ENCODE measurements around the gene EYS.

Gene EYS

GRCh38 chr6:64930681-64931080, 776.3 kb downstream of the EYS start:
- no peak for DNase-seq

DNA sequence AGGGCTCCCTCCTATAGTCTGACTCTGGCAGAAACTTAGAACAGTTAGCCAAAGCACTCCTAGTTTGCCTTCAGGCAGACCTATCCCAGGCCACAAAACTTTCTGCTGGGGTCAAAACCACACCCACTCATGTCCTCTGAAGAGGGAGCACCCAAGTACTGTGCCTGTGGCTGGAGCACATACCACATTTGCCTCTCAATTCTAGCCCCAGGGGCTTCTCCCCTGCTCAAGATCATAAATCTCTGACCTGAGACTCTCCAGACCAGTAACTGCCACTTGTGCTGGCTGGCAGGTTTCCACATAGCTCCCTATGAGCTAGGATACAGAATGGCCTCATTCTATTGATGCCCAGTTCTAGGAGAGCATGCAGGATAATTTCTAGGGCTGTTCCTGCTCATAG, 781.0 kb downstream of the EYS start:
- DNase-seq = no peak

DNA sequence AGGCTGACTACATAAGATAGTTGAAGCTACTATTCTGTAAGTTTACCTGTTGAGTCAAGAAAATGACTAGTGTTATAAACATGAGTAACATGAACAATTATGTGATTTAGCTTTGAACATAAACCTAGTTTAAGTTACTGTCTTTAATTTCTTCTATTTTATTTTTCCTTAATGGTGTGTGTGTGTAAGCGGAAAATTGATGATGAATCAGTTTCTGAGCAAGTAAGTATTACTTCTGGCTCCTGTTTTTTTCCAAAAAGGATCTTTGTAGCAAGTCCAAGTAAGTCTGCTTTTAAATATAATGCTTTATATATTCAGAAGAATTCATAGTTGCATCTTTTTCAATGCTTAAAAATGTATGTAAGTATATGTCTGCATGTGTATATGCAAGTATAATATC, 786.8 kb downstream of the EYS start:
- DNase-seq = no peak

DNA sequence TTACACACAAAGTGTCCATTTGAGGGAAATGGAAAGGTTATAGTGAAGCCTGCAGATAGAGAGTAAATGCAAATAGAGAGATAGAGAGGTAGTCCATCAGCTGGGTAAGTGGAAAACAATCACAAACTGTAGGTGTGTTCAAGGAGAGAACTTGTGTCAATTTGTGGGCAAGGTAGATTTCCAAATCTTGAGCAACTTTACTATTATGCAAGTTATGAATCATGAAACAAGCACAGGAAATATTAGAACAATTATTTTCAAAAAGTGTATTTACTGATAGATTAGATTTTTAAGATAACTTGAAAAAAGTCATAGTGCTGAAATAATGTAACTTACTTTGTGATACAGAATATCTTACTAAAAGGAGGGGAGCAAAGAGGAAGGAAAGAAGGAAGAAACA, 792.9 kb downstream of the EYS start:
- DNase-seq = no peak

GRCh38 chr6:64912966-64913365, 794.1 kb downstream of the EYS start:
- no peak for DNase-seq

DNA sequence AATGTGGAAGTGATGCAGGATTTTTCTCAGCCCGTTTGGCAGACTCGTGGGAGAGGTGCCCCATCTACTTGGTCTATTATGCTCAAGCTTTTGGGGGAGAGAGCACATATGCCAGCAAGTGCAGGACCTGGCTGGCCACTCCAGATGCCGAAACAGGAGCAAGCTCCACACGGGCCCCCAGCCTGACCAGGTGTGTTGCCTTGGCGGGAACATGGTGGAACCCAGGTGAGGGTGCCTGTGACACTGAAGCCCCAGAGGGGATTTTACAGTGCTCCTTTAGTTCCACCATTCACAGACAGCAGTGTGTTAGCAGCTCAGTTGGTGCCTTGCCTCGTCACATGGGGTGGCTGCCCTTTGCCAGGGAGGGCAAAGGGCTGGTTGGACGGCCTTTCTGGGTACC, 798.9 kb downstream of the EYS start:
- DNase-seq = no peak

DNA sequence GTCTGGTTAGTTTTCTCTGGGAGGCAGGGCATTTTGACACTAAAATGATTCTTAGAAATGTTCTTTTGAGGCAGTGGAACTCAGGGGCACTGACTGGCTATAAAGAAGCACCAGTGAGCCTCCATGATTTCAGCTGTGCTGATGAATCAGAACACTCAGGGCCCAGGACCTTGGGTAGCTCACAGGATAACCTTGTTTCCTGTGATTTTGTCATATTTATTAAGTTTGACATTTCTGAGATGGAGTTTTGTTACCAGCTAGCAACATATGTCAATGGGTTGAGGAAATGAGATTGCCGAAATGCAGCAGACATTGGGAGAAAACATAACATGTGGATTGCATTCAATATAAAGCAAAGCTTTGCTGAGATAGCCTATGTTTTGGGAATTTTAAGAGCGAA, 802.4 kb downstream of the EYS start:
- no peak for DNase-seq

GRCh38 chr6:64902596-64902995, 804.4 kb downstream of the EYS start:
- DNase-seq = no peak

DNA sequence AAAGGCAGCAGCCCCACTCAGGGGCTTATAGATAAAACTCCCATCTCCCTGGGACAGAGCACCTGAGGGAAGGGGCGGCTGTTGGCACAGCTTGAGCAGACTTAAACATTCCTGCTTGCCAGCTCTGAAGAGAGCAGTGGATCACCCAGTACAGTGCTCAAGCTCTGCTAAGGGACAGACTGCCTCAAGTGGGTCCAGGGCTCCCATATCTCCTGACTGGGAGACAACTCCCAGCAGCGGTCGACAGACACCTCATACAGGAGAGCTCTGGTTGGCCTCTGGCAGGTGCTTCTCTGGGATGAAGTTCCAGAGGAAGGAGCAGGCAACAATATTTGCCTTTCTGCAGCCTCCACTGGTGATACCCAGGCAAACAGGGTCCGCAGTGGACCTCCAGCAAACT, 810.1 kb downstream of the EYS start:
- no peak for DNase-seq

DNA sequence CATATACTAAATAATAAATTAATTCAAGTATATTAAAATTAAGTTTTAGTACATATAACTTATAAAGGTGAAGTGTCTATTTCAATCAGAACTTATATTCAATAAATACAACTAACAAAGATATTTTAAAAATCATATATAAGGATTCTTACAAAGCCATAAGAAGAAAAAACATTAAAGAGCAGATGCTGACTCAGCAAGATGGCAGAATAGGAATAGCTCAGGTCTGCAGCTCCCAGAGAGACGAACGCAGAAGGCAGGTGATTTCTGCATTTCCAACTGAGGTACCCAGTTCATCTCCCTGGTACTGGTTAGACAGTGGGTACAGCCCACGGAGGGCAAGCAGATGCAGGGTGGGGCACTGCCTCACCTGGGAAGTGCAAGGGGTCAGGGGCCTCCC, 811.1 kb downstream of the EYS start:
- no peak for DNase-seq

DNA sequence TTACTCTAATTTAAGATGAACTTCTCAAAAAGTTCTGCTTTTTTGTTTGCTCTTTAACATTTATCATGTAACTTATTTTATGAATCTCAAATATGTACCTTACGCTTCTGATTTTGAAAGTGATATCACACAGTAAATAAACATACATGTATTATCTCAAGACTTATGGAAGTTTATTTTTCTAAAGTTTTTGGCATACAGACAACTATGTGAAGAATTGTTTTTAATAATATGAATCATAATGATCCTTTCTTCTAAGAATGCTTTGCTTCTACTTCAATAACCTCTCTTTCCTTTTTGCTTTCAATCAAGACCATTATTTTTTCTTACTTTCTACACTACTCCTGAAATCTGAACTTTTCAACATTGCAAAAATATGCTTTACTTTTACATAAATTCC, 816.4 kb downstream of the EYS start:
- no peak for DNase-seq

DNA sequence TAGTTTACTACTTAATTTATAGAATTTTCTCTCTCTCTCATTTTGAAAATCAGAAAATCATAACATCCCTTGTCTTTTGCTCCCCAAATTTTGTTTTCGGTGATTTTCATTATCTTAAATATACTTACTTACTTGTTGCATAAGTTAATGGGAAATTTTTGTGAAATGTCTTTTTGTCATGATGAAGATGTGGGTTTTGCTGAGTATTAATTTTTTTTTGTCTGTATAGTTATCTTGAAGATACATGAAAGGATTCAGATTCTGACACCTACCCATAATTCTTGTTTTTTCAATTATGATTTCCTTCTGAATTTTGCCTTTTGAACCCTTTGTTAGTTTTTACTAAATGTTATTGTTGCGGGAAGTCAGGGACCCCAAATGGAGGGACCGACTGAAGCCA, 817.9 kb downstream of the EYS start:
- no peak for DNase-seq

- no peak for DNase-seq
Observed at GRCh38 chr6:64874776-64875175, 832.2 kb downstream of the EYS start.

DNA sequence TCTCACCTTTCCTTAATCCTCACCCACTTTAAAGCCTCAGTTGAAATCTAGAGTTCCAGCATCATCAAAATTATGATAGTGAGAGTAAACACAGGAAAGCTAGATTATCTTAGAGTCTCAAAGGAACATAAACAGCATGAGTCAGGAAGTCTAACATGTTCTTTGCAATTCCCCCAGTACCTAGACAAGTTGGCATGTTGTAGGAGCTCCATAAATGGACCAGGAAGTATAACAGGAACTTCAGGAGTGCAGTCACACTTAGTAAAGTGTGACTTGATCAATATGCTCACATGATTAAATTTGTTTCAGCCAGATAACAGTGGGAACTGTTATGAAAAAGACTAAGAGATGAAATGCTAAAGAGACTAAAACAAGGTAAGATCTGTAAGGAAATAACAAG, 834.4 kb downstream of the EYS start:
- no peak for DNase-seq

- no peak for DNase-seq
Observed at GRCh38 chr6:64861039-64861651, 845.9 kb downstream of the EYS start.

DNA sequence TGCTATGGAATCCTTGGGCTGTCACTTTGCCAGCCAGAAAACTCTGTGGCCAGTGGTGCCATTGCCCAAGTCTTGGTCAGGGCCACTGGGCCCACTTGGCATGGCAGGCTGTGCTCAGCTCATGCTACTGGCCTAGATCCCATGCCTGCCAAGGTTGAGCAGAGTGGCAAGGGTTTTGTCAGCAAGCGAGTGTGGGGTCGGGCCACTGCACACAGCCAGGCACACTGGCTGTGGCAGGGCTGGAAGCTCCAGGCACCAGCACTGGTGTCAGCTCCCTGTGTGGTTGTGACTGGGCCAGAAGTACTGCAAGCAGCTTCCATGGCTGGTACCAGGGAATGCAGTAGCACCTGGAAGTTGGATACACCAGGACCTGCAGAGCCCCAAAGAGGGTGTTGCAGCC, 846.8 kb downstream of the EYS start:
- no peak for DNase-seq

DNA sequence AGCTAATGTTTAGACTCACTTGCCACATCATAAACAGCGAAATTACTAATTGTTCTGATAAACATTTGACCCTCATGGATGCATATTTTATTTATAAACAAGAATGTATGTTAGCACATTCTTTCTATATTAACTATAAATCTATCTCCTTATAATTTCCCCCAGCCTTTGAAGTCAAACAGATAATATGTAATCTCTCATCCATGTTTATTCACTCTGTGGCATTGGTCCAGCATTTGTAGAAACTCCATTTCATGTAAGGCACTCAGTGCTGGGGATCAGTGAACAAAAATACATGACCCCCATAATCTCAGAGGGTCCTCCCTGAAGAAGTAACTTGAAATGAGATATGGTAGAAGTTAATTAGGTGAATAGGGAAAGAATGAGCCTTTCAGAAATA, 856.9 kb downstream of the EYS start:
- no peak for DNase-seq

DNA sequence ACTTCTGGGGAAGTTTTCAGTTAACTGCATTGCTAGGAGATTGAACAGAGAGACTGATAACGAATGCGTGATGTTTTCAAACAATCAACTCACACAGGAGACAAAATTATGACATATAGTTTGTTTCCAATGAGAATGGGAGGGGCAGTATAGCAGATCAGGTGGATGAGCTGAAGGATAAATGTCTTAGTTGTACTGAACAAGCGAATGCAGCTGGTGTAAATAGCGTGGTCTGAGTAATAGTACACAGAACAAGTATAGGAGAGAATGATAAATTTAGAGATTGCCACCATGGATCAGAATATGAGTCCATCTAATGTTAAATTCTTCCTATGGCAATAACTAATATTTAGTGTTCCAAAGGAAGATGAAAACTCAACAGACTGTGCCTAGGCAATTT, 858.6 kb downstream of the EYS start:
- no peak for DNase-seq

DNA sequence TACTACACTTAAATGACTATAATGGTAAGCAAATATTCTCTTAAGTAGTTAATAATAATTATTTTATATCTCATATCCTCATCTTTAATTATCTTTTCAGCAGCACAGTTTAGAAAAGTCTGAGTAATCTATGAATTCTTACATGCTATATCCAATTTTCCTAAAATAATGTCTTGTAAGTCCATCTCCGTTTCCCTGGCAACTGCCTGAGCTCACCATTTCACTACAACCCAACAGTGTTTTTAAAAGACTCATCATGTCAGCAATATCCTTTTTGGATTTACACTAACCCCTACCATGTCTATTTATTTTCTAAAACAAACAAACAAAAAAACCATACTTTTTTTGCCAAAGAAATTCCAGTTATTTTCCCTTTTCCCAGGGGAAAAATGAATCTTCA, 859.6 kb downstream of the EYS start:
- DNase-seq = no peak

- DNase-seq = no peak
Observed at GRCh38 chr6:64838726-64839125, 868.3 kb downstream of the EYS start.

- no peak for DNase-seq
Observed at GRCh38 chr6:64831680-64832079, 875.3 kb downstream of the EYS start.

DNA sequence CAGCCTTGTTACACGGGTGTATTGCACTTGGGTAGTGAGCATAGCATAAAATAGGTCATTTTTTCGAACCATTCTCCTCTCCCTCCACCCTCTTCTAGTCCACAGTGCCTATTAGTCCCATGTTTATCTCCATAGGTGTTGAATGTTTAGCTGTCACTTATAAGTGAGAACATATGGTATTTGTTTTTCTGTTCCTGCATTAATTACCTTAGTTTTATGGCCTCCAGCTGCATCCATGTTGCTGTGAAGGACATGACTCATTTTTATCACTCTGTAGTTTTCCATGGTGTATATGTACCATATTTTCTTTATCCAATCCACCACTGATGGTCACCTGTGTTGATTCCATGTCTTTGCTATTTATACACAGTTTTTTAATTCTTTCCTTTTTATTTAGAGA, 889.5 kb downstream of the EYS start:
- DNase-seq = no peak

GRCh38 chr6:64815718-64816117, 891.3 kb downstream of the EYS start:
- DNase-seq = no peak

DNA sequence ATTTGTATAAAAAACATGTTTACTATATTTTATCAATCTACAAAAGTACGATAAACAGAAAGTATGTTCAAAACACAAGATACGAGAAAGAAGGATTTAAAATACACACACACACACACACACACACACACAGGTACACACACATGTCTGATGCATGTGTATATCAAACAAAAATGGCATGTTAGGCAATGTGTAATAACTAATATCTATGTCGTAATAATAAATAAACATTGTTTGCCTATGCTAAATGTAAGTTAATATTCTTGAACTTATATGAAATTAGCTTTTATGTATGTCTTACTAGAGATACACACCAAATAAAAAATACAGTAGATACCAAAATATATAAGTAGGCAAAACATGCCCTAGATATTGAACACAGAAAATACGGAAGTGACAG, 894.9 kb downstream of the EYS start:
- no peak for DNase-seq

GRCh38 chr6:64811119-64811518, 895.9 kb downstream of the EYS start:
- DNase-seq = no peak

DNA sequence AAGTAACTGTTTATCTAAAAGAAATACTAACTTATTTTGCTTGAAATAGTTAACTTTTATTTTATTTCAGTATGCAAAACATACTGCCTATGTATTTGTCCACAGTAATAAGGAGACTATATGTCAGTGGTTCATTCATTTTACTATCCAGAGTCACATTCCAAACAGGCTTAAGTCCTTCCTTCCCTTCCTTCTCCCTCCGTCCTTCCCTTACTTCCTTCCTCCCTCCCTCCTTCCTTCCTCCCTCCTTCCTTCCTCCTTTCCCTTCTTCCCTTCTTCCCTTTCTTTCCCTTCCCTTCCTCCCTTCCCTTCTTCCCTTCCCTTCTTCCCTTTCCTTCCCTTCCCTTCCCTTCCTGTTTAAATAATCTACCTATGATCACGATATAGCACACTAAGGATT, 899.2 kb downstream of the EYS start:
- DNase-seq = no peak
